Psoas muscle (tissue), 8 donors: Measurements from ENCODE around the gene NKX6-2. TPM values are rescaled to one million over a fixed set of nuclear protein-coding genes. Genes with fewer than 3 reads are reported as not detected.

Experiments
- ATAC-seq, 4 donors: fragments of 200-7000 bp; cut with Tn5 transposase; one replicate each; pipeline ENCODE4 v1.9.1; 2020; ENCODE audit warnings: moderate library complexity in 3 of 4, mild to moderate bottlenecking in 2 of 4
- DNase-seq, 2 donors: peaks; one replicate each; pipeline ENCODE4 v3.0.0-alpha.2; 2020
- H3K27ac ChIP-seq: fragments of 200-600 bp; one replicate; pipeline ENCODE4 v1.8.0; 2022
- H3K27me3 ChIP-seq, 3 donors: fragments of 200-600 bp in 1 of 3; one replicate each; pipeline versions ENCODE4 v1.6.1 to v1.8.0; 2013 to 2022; ENCODE audit warnings: low read length in 2 of 3, mild to moderate bottlenecking in 2 of 3, moderate library complexity in 1 of 3; ENCODE audit not compliant: insufficient read depth in 3 of 3
- H3K36me3 ChIP-seq, 2 donors: fragments of 200-600 bp in 1 of 2; one replicate each; pipeline versions ENCODE4 v1.6.1 to v1.8.0; 2013 to 2022; ENCODE audit warnings: low read depth in 1 of 2, mild to moderate bottlenecking in 1 of 2, moderate library complexity in 1 of 2; ENCODE audit not compliant: insufficient read depth in 1 of 2
- H3K4me1 ChIP-seq: fragments of 200-600 bp; one replicate; pipeline ENCODE4 v1.8.0; 2022
- H3K4me3 ChIP-seq: fragments of 200-600 bp; one replicate; pipeline ENCODE4 v1.8.0; 2022; ENCODE audit warnings: mild to moderate bottlenecking
- H3K9me3 ChIP-seq: fragments of 200-600 bp; one replicate; pipeline ENCODE4 v1.8.0; 2022
- WGBS, 3 donors: extraction: QIAGEN DNeasy Blood & Tissue Kit; methylation state at CpG; one replicate each; pipeline versions ENCODE4 v1.1.6 to v1.1.7; 2013; 5-methylcytosine and 5-hydroxymethylcytosine counted together
- intact Hi-C, 2 donors: fragments of 100-400 bp; cut with DNase I; formaldehyde crosslinking; loops; one replicate each; pipeline versions ENCODE4 v1.11.0 to v1.14.2; 2022
- polyA plus RNA-seq, 3 donors: library from polyadenylated mRNA; stranded (reverse); fragments of 200-250 nt; gene quantifications; one replicate each; pipeline ENCODE4 v1.2.3, GENCODE V29; 2013
- total RNA-seq, 4 donors: library from RNA; stranded (reverse); fragmentation: NEBNext Ultra II Directional in 2 of 4; extraction: Animal tissue kit (Norgen Biotek cat#: 25700) in 2 of 4; gene quantifications; one replicate each; pipeline versions ENCODE4 v1.2.1 to v1.2.4, GENCODE V29; 2021 to 2023
- TF ChIP-seq, protein P1 (sequence below): fragments of 200-600 bp; IDR thresholded peaks from one replicate; pipeline ENCODE4 v1.8.0; 2022; ENCODE audit warnings: antibody characterized with exemption
- donor health status: healthy with polysubstance abuse.
- donor health status: DM: no; HTN: no; CAD: no; lungs with moderate emphysema.
- donor health status: Bipolar disorder and iron deficiency.
- donor health status: healthy.
- donor health status: DM: yes; HTN: yes; CAD: no.
- donor health status: DM: no; HTN: no; CAD: no.
- donor health status: DM: no; HTN: no; CAD: no.
- donor health status: DM: yes; HTN: yes; CAD: no.

NKX6-2 gene
- total and polyA plus RNA-seq, 7 donors: not detected

DNA sequence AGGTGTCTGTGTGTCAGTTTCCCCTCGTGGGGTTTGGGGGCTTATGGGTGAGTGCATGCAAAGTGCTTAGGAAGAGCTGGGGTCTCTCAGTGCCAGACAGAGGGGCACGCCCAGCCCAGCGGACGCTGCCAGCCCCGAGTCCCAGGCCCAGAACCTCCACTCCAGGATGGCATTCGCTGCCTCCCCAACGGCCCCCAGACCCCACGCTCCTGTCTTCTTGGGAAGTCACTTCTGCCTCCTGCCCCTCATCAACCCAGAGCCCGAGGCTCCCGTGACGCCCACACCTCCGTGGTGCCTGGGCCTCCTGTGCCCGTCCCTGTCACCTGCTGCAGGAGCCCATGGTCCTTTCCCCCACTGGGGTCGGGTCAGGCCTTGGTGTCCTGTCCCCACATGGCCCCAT, 35.0 kb downstream of the NKX6-2 start:
- 93 to 94% (median 93%) methylated on average over 14 of the region's 14 CpGs for WGBS, 3 donors
- Histone ChIP-seq H3K9me3 (no peaks in the 10 kb centered on the region), H3K36me3 (peaks cover 0 to 40% of the 10 kb centered on the region in 2 donors), H3K4me1 (no peaks in the 10 kb centered on the region), H3K4me3 (no peak overlapping the region), H3K27me3 (no peaks in the 10 kb centered on the region), H3K27ac (no peak overlapping the region)
- TF ChIP-seq, protein P1, sequence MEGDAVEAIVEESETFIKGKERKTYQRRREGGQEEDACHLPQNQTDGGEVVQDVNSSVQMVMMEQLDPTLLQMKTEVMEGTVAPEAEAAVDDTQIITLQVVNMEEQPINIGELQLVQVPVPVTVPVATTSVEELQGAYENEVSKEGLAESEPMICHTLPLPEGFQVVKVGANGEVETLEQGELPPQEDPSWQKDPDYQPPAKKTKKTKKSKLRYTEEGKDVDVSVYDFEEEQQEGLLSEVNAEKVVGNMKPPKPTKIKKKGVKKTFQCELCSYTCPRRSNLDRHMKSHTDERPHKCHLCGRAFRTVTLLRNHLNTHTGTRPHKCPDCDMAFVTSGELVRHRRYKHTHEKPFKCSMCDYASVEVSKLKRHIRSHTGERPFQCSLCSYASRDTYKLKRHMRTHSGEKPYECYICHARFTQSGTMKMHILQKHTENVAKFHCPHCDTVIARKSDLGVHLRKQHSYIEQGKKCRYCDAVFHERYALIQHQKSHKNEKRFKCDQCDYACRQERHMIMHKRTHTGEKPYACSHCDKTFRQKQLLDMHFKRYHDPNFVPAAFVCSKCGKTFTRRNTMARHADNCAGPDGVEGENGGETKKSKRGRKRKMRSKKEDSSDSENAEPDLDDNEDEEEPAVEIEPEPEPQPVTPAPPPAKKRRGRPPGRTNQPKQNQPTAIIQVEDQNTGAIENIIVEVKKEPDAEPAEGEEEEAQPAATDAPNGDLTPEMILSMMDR: no peak
- intact Hi-C loops: no loop called here
- DNase-seq: no peak
- no peak for ATAC-seq

GRCh38 chr10:132749371-132749795, 36.6 kb downstream of the NKX6-2 start:
- DNase-seq (no peak), ATAC-seq (no peak)
- intact Hi-C loops: no loop called here
- H3K36me3 ChIP-seq: peaks cover 0 to 31% of the 10 kb centered on the region in 2 donors
- 87 to 93% (median 89%) methylated on average over 21 to 22 of the region's 22 CpGs for WGBS, 3 donors
- no peak overlapping the region for H3K4me3 ChIP-seq
- TF ChIP-seq, protein P1: no peak
- H3K9me3 ChIP-seq: no peaks in the 10 kb centered on the region
- H3K27me3 ChIP-seq: no peaks in the 10 kb centered on the region
- no peaks in the 10 kb centered on the region for H3K4me1 ChIP-seq
- no peak overlapping the region for H3K27ac ChIP-seq

DNA sequence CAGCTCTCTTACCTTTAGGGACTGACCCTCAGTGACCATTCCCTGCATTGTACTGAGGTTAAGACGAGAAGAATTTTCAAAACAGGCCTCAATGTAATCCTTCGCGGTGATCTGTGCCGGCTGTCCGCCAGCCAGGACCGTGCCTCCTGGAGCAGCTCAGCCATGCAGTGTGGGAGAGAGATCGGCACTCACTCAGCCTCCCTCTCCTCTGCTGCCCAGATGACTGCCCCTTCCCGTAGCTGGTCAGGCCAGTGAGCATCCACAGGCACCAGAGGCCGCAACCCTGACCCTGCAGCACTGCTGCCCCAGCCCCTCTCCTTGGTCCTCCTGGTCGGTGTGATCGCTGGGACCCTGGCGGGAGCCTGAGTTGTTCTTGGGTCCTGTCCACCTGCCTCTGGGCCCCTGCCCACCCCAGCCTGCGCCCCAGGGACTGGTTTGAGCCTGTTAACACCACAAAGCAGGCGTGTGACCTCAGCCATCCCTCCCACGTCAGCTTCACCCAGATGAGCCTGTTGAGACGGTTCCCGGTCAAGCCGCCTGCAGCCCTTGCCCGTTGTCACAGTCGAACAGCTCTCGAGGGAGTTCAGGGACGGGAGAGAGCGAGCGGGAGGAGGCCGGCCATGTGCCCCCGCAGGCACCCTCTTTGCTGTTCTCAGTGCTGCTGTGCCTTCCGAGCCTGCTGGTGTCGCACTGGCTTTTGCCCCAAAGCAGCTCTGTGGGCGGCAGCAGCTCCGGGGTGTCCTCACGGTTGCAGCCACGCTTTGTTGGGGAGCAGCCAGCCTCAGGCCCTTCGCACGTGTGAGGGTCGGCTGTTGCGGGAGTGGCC, 37.2 kb downstream of the NKX6-2 start:
- ATAC-seq: no peak
- Histone ChIP-seq H3K36me3 (peaks cover 0 to 25% of the 10 kb centered on the region in 2 donors), H3K9me3 (no peaks in the 10 kb centered on the region), H3K27ac (no peak overlapping the region), H3K4me3 (no peak overlapping the region), H3K27me3 (no peaks in the 10 kb centered on the region), H3K4me1 (no peaks in the 10 kb centered on the region)
- intact Hi-C loops: no loop called here
- no peak for DNase-seq
- 88 to 91% (median 90%) methylated on average over 36 of the region's 36 CpGs for WGBS, 3 donors
- TF ChIP-seq, protein P1: no peak

GRCh38 chr10:132748135-132748534, 37.8 kb downstream of the NKX6-2 start:
- ATAC-seq: no peak
- H3K4me3 ChIP-seq: no peak overlapping the region
- no peaks in the 10 kb centered on the region for H3K9me3 ChIP-seq
- 86 to 93% (median 90%) methylated on average over 12 to 15 of the region's 15 CpGs for WGBS, 3 donors
- H3K4me1 ChIP-seq: no peaks in the 10 kb centered on the region
- H3K36me3 ChIP-seq: peaks cover 0 to 19% of the 10 kb centered on the region in 2 donors
- intact Hi-C loops: no loop called here
- TF ChIP-seq, protein P1: no peak
- no peak overlapping the region for H3K27ac ChIP-seq
- DNase-seq: no peak
- H3K27me3 ChIP-seq: no peaks in the 10 kb centered on the region
